ENCODE data around the gene ENOPH1. TPM values are rescaled to one million over a fixed set of nuclear protein-coding genes. Genes with fewer than 3 reads are reported as not detected.

ENOPH1 gene
- total and polyA plus RNA-seq, 5 donors: 15.1 to 20.1 (median 16.0) TPM

- ATAC-seq: no peak
- under 1% methylated on average over 14 of the region's 14 CpGs for WGBS
- intact Hi-C loops (cut with DNase I): loop anchor here (2.0 to 10.0 kb wide), 4 partner anchors 51 to 56 kb away; partner anchors contain the start of gene HNRNPD (in 2 of the 4)
Observed at GRCh38 chr4:82428526-82428968, 1.8 kb upstream of the ENOPH1 start.

GRCh38 chr4:82428969-82429727, 1.2 kb upstream of the ENOPH1 start:
- Histone ChIP-seq H3K4me1 (ENCODE audit: control insufficient read depth, insufficient read depth, low read length) (peaks cover 3% of the 10 kb centered on the region), H3K27ac (ENCODE audit: low read length) (peak overlapping the region; percentile 95), H3K27me3 (ENCODE audit: control insufficient read depth, insufficient read depth) (no peaks in the 10 kb centered on the region), H3K4me3 (ENCODE audit: low read length) (peak overlapping the region; percentile 64), H3K9me3 (ENCODE audit: control insufficient read depth, low read length) (no peaks in the 10 kb centered on the region)
- ATAC-seq (peak; percentile 89 to 90), DNase-seq (peak; percentile 92 to 98 (median 97))
- under 1% methylated on average over 83 of the region's 83 CpGs for WGBS
- intact Hi-C loops (cut with DNase I): loop anchor here (2.0 to 10.0 kb wide), 4 partner anchors 52 to 57 kb away; partner anchors contain the start of gene HNRNPD (in 2 of the 4)

More at GRCh38 chr4:82428526-82428968, 1.8 kb upstream of the ENOPH1 start:
- Histone ChIP-seq H3K27me3 (ENCODE audit: control insufficient read depth, insufficient read depth) (no peaks in the 10 kb centered on the region), H3K4me1 (ENCODE audit: control insufficient read depth, insufficient read depth, low read length) (peaks cover 3% of the 10 kb centered on the region), H3K27ac (ENCODE audit: low read length) (no peak overlapping the region), H3K4me3 (ENCODE audit: low read length) (peak overlapping the region; percentile 64), H3K9me3 (ENCODE audit: control insufficient read depth, low read length) (no peaks in the 10 kb centered on the region)
- no peak for DNase-seq

GRCh38 chr4:82429728-82430192, 630 bp upstream of the ENOPH1 start:
- intact Hi-C loops (cut with DNase I): loop anchor here (2.0 to 10.0 kb wide), 4 partner anchors 52 to 57 kb away; partner anchors contain the start of gene HNRNPD (in 2 of the 4)
- ATAC-seq (peak; percentile 5 to 32), DNase-seq (no peak)
- peak overlapping the region; percentile 64 for H3K4me3 ChIP-seq (ENCODE audit: low read length)
- H3K27ac ChIP-seq (ENCODE audit: low read length): peak overlapping the region; percentile 95
- H3K27me3 ChIP-seq (ENCODE audit: control insufficient read depth, insufficient read depth): no peaks in the 10 kb centered on the region
- peaks cover 3% of the 10 kb centered on the region for H3K4me1 ChIP-seq (ENCODE audit: control insufficient read depth, insufficient read depth, low read length)
- H3K9me3 ChIP-seq (ENCODE audit: control insufficient read depth, low read length): no peaks in the 10 kb centered on the region
- under 1% methylated on average over 58 of the region's 58 CpGs for WGBS

- peaks cover 3% of the 10 kb centered on the region for H3K4me1 ChIP-seq (ENCODE audit: control insufficient read depth, insufficient read depth, low read length)
- no peaks in the 10 kb centered on the region for H3K9me3 ChIP-seq (ENCODE audit: control insufficient read depth, low read length)
- ATAC-seq (peak in 1 of 2 donors; percentile 0), DNase-seq (peak in 2 of 3 donors; percentile 23 to 59)
- H3K4me3 ChIP-seq (ENCODE audit: low read length): peak overlapping the region; percentile 64
- H3K27ac ChIP-seq (ENCODE audit: low read length): peak overlapping the region; percentile 52
- no peaks in the 10 kb centered on the region for H3K27me3 ChIP-seq (ENCODE audit: control insufficient read depth, insufficient read depth)
- intact Hi-C loops (cut with DNase I): no loop called here
- WGBS: 4% methylated on average over 33 of the region's 33 CpGs
Observed at GRCh38 chr4:82430964-82431745, 765 bp downstream of the ENOPH1 start.

GRCh38 chr4:82431831-82432230, 1.4 kb downstream of the ENOPH1 start:
- Histone ChIP-seq H3K4me3 (ENCODE audit: low read length) (no peak overlapping the region), H3K27me3 (ENCODE audit: control insufficient read depth, insufficient read depth) (no peaks in the 10 kb centered on the region), H3K27ac (ENCODE audit: low read length) (no peak overlapping the region), H3K9me3 (ENCODE audit: control insufficient read depth, low read length) (no peaks in the 10 kb centered on the region), H3K4me1 (ENCODE audit: control insufficient read depth, insufficient read depth, low read length) (peaks cover 3% of the 10 kb centered on the region)
- intact Hi-C loops (cut with DNase I): no loop called here
- whole genome bisulfite sequencing: 97% methylated on average over 4 of the region's 4 CpGs
- DNase-seq (no peak), ATAC-seq (no peak)

- H3K27me3 ChIP-seq (ENCODE audit: control insufficient read depth, insufficient read depth): no peaks in the 10 kb centered on the region
- intact Hi-C loops (cut with DNase I): no loop called here
- no peak for DNase-seq
- H3K4me3 ChIP-seq (ENCODE audit: low read length): no peak overlapping the region
- H3K9me3 ChIP-seq (ENCODE audit: control insufficient read depth, low read length): no peaks in the 10 kb centered on the region
- WGBS: 88% methylated on average over 18 of the region's 18 CpGs
- peaks cover 3% of the 10 kb centered on the region for H3K4me1 ChIP-seq (ENCODE audit: control insufficient read depth, insufficient read depth, low read length)
- ATAC-seq: no peak
- no peak overlapping the region for H3K27ac ChIP-seq (ENCODE audit: low read length)
Observed at GRCh38 chr4:82432596-82432995, 2.2 kb downstream of the ENOPH1 start.

- ATAC-seq (no peak), DNase-seq (no peak)
- intact Hi-C loops (cut with DNase I): no loop called here
- Histone ChIP-seq H3K27ac (ENCODE audit: low read length) (no peak overlapping the region), H3K4me3 (ENCODE audit: low read length) (no peak overlapping the region), H3K4me1 (ENCODE audit: control insufficient read depth, insufficient read depth, low read length) (peaks cover 3% of the 10 kb centered on the region), H3K9me3 (ENCODE audit: control insufficient read depth, low read length) (no peaks in the 10 kb centered on the region), H3K27me3 (ENCODE audit: control insufficient read depth, insufficient read depth) (no peaks in the 10 kb centered on the region)
- WGBS: 71% methylated on average over 2 of the region's 2 CpGs
Observed at GRCh38 chr4:82433791-82434190, 3.4 kb downstream of the ENOPH1 start.

- H3K27ac ChIP-seq (ENCODE audit: low read length): no peak overlapping the region
- ATAC-seq (no peak), DNase-seq (no peak)
- intact Hi-C loops (cut with DNase I): no loop called here
- peaks cover 3% of the 10 kb centered on the region for H3K4me1 ChIP-seq (ENCODE audit: control insufficient read depth, insufficient read depth, low read length)
- H3K9me3 ChIP-seq (ENCODE audit: control insufficient read depth, low read length): no peaks in the 10 kb centered on the region
- no peaks in the 10 kb centered on the region for H3K27me3 ChIP-seq (ENCODE audit: control insufficient read depth, insufficient read depth)
- H3K4me3 ChIP-seq (ENCODE audit: low read length): no peak overlapping the region
- 95% methylated on average over 7 of the region's 7 CpGs for WGBS
Observed at GRCh38 chr4:82434949-82435348, 4.6 kb downstream of the ENOPH1 start.

GRCh38 chr4:82436130-82436529, 5.7 kb downstream of the ENOPH1 start:
- Histone ChIP-seq H3K27me3 (ENCODE audit: control insufficient read depth, insufficient read depth) (no peaks in the 10 kb centered on the region), H3K4me3 (ENCODE audit: low read length) (no peak overlapping the region), H3K4me1 (ENCODE audit: control insufficient read depth, insufficient read depth, low read length) (peaks cover 3% of the 10 kb centered on the region), H3K9me3 (ENCODE audit: control insufficient read depth, low read length) (no peaks in the 10 kb centered on the region), H3K27ac (ENCODE audit: low read length) (no peak overlapping the region)
- WGBS: 96% methylated on average over 5 of the region's 5 CpGs
- DNase-seq: no peak
- intact Hi-C loops (cut with DNase I): no loop called here
- ATAC-seq: no peak

GRCh38 chr4:82436780-82437179, 6.4 kb downstream of the ENOPH1 start:
- no peaks in the 10 kb centered on the region for H3K9me3 ChIP-seq (ENCODE audit: control insufficient read depth, low read length)
- H3K27ac ChIP-seq (ENCODE audit: low read length): no peak overlapping the region
- intact Hi-C loops (cut with DNase I): no loop called here
- no peak for DNase-seq
- H3K4me3 ChIP-seq (ENCODE audit: low read length): no peak overlapping the region
- H3K4me1 ChIP-seq (ENCODE audit: control insufficient read depth, insufficient read depth, low read length): no peaks in the 10 kb centered on the region
- ATAC-seq: no peak
- H3K27me3 ChIP-seq (ENCODE audit: control insufficient read depth, insufficient read depth): no peaks in the 10 kb centered on the region
- WGBS: 95% methylated on average over 4 of the region's 4 CpGs
